HG02870 (cell line): ENCODE data around the gene DONSON.

ENCODE experiments used
- ATAC-seq: cut with Tn5 transposase; IDR thresholded peaks from one replicate; pipeline ENCODE4 v1.9.1; 2021; ENCODE audit warnings: mild to moderate bottlenecking, moderate library complexity; ENCODE audit not compliant: unreplicated experiment

The DONSON gene

GRCh38 chr21:33562389-33562788, 26.1 kb downstream of the DONSON start:
- ATAC-seq, result no peak

- ATAC-seq, result no peak
Measured at GRCh38 chr21:33561373-33561772, 27.1 kb downstream of the DONSON start.

- ATAC-seq, result no peak
Measured at GRCh38 chr21:33560965-33561364, 27.5 kb downstream of the DONSON start.

- no peak for ATAC-seq
Measured at GRCh38 chr21:33559813-33560212, 28.7 kb downstream of the DONSON start.

- ATAC-seq, result no peak
Measured at GRCh38 chr21:33558777-33559421, 29.6 kb downstream of the DONSON start.

GRCh38 chr21:33557447-33557846, 31.0 kb downstream of the DONSON start:
- ATAC-seq, result no peak

GRCh38 chr21:33554982-33555344, 33.5 kb downstream of the DONSON start:
- ATAC-seq, result no peak

GRCh38 chr21:33554236-33554981, 34.1 kb downstream of the DONSON start:
- no peak for ATAC-seq

GRCh38 chr21:33552999-33553598, 35.4 kb downstream of the DONSON start:
- ATAC-seq, result no peak

GRCh38 chr21:33552093-33552998, 36.1 kb downstream of the DONSON start:
- no peak for ATAC-seq

- no peak for ATAC-seq
Measured at GRCh38 chr21:33551664-33552063, 36.8 kb downstream of the DONSON start.

GRCh38 chr21:33550772-33551660, 37.5 kb downstream of the DONSON start:
- no peak for ATAC-seq

GRCh38 chr21:33549848-33550771, 38.4 kb downstream of the DONSON start:
- ATAC-seq, result no peak

GRCh38 chr21:33546086-33546485, 42.4 kb downstream of the DONSON start:
- ATAC-seq, result no peak

GRCh38 chr21:33544451-33545195, 43.9 kb downstream of the DONSON start:
- no peak for ATAC-seq

- peak; percentile 11 for ATAC-seq
Measured at GRCh38 chr21:33543505-33544129, 44.9 kb downstream of the DONSON start.

GRCh38 chr21:33542640-33543504, 45.6 kb downstream of the DONSON start, which contains the start of gene SON:
TSS of gene SON (plus strand) at chr21:33543038. CDS start at chr21:33543093, 55 bp downstream.
- ATAC-seq, result peak; percentile 90
